Measurements from ENCODE around the gene GPS1. TPM values are rescaled to one million over a fixed set of nuclear protein-coding genes. Genes with fewer than 3 reads are reported as not detected.

The GPS1 gene
- total RNA-seq, 6 donors from 2014 or later = 55.2 to 147 (median 108) TPM

DNA sequence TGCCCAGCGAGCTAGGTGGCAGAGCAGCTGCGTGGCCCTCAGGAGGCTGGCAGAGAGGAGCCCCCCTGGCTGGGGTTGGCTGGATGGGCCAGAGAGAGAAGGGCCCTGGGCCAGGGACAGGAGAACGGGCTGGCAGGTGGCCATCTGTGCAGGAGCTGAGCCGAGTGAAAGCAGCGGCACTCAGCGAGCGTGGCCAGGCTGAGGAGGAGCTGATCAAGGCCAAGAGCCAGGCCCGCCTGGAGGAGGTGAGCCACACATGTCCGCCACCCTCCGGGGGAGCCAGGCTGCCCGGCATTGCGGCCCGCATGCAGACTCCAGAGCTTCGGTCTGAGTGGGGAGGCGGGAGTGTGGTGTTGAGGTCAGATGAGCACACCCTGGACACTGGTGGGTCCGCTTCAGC, 22.3 kb upstream of the GPS1 start:
- ATAC-seq (ENCODE audit: low FRiP score in 2 of 2) (no peak), DNase-seq (peak in 1 of 2 donors; percentile 73)
- Histone ChIP-seq H3K4me3 (no peak overlapping the region), H3K9me3 (no peaks in the 10 kb centered on the region), H3K36me3 (peaks cover 0 to 9% (median 0%) of the 10 kb centered on the region in 4 donors), H3K27ac (no peak overlapping the region), H3K4me1 (peaks cover 18 to 31% (median 23%) of the 10 kb centered on the region in 4 donors), H3K27me3 (peaks cover 0 to 5% (median 1%) of the 10 kb centered on the region in 4 donors)
- 93 to 95% methylated on average over 16 of the region's 16 CpGs for WGBS, 2 donors
- TF ChIP-seq EP300 (IDR thresholded peaks at IDR 0.05) = no peak

DNA sequence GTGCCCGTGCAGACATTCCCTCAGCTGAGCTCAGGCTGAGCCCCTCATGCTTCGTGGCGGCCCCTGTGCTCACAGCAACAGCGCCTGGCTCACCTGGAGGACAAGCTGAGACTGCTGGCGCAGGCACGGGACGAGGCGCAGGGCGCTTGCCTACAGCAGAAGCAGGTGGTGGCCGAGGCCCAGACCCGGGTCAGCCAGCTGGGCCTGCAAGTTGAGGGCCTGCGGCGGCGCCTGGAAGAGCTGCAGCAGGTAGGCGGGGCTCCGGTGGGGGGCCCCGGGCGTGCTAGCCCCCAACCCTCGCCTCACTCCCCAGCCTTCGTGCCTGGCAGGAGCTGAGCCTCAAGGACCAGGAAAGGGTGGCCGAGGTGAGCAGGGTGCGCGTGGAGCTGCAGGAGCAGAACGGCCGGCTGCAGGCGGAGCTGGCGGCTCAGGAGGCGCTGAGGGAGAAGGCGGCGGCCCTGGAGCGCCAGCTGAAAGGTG, 21.7 kb upstream of the GPS1 start:
- H3K36me3 ChIP-seq = peaks cover 0 to 9% (median under 1%) of the 10 kb centered on the region in 4 donors
- 57 to 68% methylated on average over 10 to 26 of the region's 31 CpGs for WGBS, 2 donors
- no peak for TF ChIP-seq POLR2AphosphoS5 (IDR thresholded peaks at IDR 0.05)
- TF ChIP-seq EP300 (IDR thresholded peaks at IDR 0.05) = no peak
- TF ChIP-seq, protein P1, sequence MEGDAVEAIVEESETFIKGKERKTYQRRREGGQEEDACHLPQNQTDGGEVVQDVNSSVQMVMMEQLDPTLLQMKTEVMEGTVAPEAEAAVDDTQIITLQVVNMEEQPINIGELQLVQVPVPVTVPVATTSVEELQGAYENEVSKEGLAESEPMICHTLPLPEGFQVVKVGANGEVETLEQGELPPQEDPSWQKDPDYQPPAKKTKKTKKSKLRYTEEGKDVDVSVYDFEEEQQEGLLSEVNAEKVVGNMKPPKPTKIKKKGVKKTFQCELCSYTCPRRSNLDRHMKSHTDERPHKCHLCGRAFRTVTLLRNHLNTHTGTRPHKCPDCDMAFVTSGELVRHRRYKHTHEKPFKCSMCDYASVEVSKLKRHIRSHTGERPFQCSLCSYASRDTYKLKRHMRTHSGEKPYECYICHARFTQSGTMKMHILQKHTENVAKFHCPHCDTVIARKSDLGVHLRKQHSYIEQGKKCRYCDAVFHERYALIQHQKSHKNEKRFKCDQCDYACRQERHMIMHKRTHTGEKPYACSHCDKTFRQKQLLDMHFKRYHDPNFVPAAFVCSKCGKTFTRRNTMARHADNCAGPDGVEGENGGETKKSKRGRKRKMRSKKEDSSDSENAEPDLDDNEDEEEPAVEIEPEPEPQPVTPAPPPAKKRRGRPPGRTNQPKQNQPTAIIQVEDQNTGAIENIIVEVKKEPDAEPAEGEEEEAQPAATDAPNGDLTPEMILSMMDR (IDR thresholded peaks at IDR 0.05) = no peak
- no peak for TF ChIP-seq POLR2A (IDR thresholded peaks at IDR 0.05)
- peaks cover 18 to 26% (median 21%) of the 10 kb centered on the region in 4 donors for H3K4me1 ChIP-seq
- no peaks in the 10 kb centered on the region for H3K9me3 ChIP-seq
- DNase-seq (peak in 1 of 2 donors; percentile 83), ATAC-seq (ENCODE audit: low FRiP score in 2 of 2) (no peak)
- H3K4me3 ChIP-seq = peak overlapping the region in 3 of 4 donors; percentile 54 to 61 (median 60)
- H3K27ac ChIP-seq = peak overlapping the region in 2 of 4 donors; percentile 20 to 68
- peaks cover 0 to 5% (median 1%) of the 10 kb centered on the region in 4 donors for H3K27me3 ChIP-seq

- Histone ChIP-seq H3K27me3 (peaks cover 0 to 5% (median 1%) of the 10 kb centered on the region in 4 donors), H3K27ac (peak overlapping the region in 3 of 4 donors; percentile 19 to 74 (median 68)), H3K4me1 (peaks cover 18 to 28% (median 23%) of the 10 kb centered on the region in 4 donors), H3K9me3 (no peaks in the 10 kb centered on the region), H3K4me3 (peak overlapping the region; percentile 41 to 61 (median 57)), H3K36me3 (peaks cover 0 to 9% (median 4%) of the 10 kb centered on the region in 4 donors)
- TF ChIP-seq EP300 (IDR thresholded peaks at IDR 0.05) (no peak), POLR2A (IDR thresholded peaks at IDR 0.05) (peak in 1 of 4 donors; percentile 28), POLR2AphosphoS5 (IDR thresholded peaks at IDR 0.05) (no peak)
- TF ChIP-seq, protein P1 (IDR thresholded peaks at IDR 0.05) = peak; percentile 87 to 99 (median 98)
- ATAC-seq (ENCODE audit: low FRiP score in 2 of 2) (peak; percentile 89 to 94), DNase-seq (peak; percentile 89 to 96)
- WGBS, 2 donors = 0 to 3% methylated on average over 42 to 58 of the region's 94 CpGs
Observed at GRCh38 chr17:82030470-82031302, 21.0 kb upstream of the GPS1 start.

GRCh38 chr17:82031303-82031884, 20.3 kb upstream of the GPS1 start, which contains the start of gene RAC3:
Gene RAC3 (plus strand): TSS chr17:82031678. CDS start chr17:82031762, 84 bp downstream.
- Histone ChIP-seq H3K4me1 (peaks cover 23 to 35% (median 30%) of the 10 kb centered on the region in 4 donors), H3K9me3 (no peaks in the 10 kb centered on the region), H3K36me3 (peaks cover 0 to 13% (median 4%) of the 10 kb centered on the region in 4 donors), H3K27ac (peak within 1 kb of the TSS in 3 of 4 donors; percentile 19 to 74 (median 68)), H3K27me3 (peaks cover 0 to 5% (median 1%) of the 10 kb centered on the region in 4 donors), H3K4me3 (peak within 1 kb of the TSS; percentile 41 to 61 (median 57))
- no peak for ATAC-seq (ENCODE audit: low FRiP score in 2 of 2)
- DNase-seq = peak in 1 of 2 donors; percentile 85
- WGBS, 2 donors = no CpG with 5 or more reads among the region's 96 CpGs
- TF ChIP-seq EP300 (IDR thresholded peaks at IDR 0.05) (no peak), POLR2A (IDR thresholded peaks at IDR 0.05) (no peak), POLR2AphosphoS5 (IDR thresholded peaks at IDR 0.05) (no peak)
- TF ChIP-seq, protein P1 (IDR thresholded peaks at IDR 0.05) = no peak
